Activated T-cell treated with anti-CD3 and anti-CD28 coated beads, Interleukin-2, amount 50 U/mL, for 72 hours (primary cell): ENCODE results near the gene PDE11A. TPM values are rescaled to one million over a fixed set of nuclear protein-coding genes. Genes with fewer than 3 reads are reported as not detected.

Experiments used
- ATAC-seq, 2 donors: fragments of 150-1000 bp; cut with Tn5 transposase; replicated peaks in 1 of 2; 2 replicates each; pipeline ENCODE4 v1.10.0; 2021; ENCODE audit warnings: moderate library complexity in 2 of 2, mild to moderate bottlenecking in 1 of 2
- DNase-seq, 2 donors: peaks; one replicate each; pipeline ENCODE4 v3.0.0; 2021 to 2022; ENCODE audit warnings: mixed read lengths in 1 of 2
- H3K27ac Mint-ChIP-seq: one replicate; pipeline ENCODE4 v1.8.0; 2022; ENCODE audit warnings: mild to moderate bottlenecking, moderate library complexity, mixed read lengths
- H3K27me3 Mint-ChIP-seq: one replicate; pipeline ENCODE4 v1.8.0; 2022; ENCODE audit warnings: low read depth, mixed read lengths
- H3K36me3 Mint-ChIP-seq, 2 donors: one replicate each; pipeline ENCODE4 v1.8.0; 2022; ENCODE audit warnings: mixed read lengths in 2 of 2, mild to moderate bottlenecking in 1 of 2; ENCODE audit not compliant: insufficient read depth in 2 of 2
- H3K4me1 Mint-ChIP-seq: one replicate; pipeline ENCODE4 v1.8.0; 2022; ENCODE audit warnings: low read depth, mixed read lengths
- H3K4me3 Mint-ChIP-seq, 2 donors: one replicate each; pipeline ENCODE4 v1.8.0; 2022; ENCODE audit warnings: mild to moderate bottlenecking in 2 of 2, mixed read lengths in 2 of 2, moderate library complexity in 2 of 2
- H3K9me3 Mint-ChIP-seq, 2 donors: one replicate each; pipeline ENCODE4 v1.8.0; 2022; ENCODE audit warnings: mixed read lengths in 2 of 2
- total RNA-seq, 2 donors: library from RNA; stranded (reverse); gene quantifications; one replicate each; pipeline ENCODE4 v1.2.3, GENCODE V29; 2022

The PDE11A gene
- total RNA-seq, 2 donors from 2014 or later, result not detected

DNA sequence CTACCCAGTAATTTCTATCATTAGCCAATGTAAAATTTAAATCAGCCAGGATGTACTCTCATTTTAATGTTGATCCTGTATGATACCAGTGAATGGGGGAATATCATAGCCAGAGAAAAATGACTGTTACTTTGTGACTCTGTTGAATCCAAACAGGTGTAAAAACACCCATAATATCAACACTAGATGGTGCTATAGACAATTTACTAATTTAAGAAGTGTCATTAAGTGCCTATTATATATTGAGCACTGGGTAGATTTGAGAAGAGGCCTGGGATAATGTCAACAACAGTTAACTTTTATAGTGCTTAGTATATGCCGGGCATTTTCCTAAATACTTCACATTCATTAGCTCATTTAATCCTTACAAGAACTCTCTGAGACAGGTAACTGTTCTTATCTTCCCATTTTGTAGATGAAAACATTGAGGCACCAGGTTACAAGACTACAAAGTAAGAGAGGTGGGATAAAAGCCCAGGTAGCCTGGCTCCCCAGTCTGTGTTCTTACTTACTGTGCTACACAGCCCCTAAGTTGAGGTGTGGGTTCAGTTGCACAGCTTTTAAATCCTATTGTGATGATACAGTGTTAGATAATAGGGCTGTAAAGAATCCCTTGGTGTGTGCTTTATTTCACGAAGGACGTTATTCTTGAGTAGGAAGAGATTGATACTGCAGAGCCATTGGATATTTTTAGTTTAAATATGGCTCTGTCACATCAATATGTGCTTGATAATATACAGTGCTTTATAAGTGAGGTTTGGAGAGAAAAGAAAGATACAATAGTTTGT, 354.6 kb downstream of the PDE11A start:
- ATAC-seq, result no peak
- Mint-ChIP-seq H3K36me3 (no peaks in the 10 kb centered on the region), H3K4me1 (no peaks in the 10 kb centered on the region), H3K4me3 (no peak overlapping the region), H3K9me3 (no peaks in the 10 kb centered on the region), H3K27me3 (peaks cover 8% of the 10 kb centered on the region), H3K27ac (no peak overlapping the region)
- DNase-seq, result no peak

DNA sequence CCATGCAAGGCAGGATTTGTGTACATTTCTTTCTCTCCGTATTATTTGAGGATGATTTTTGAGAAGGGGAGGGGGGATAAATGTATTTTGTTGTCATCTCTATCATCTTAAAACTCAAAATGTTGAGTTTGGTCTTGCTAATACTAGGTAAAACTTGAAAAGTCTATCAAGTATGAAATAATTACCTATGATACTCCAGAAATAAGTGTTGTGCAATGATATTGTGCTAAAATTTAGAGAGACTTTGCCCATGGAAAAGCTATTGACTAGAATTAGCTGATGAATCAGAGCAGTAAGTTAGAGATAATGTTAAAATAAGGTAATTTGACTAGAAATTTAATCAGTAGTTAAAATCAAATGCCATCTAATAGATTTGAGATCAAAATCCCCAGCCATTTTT, 356.1 kb downstream of the PDE11A start:
- Mint-ChIP-seq H3K27me3 (peaks cover 8% of the 10 kb centered on the region), H3K4me1 (no peaks in the 10 kb centered on the region), H3K27ac (no peak overlapping the region), H3K9me3 (no peaks in the 10 kb centered on the region), H3K4me3 (no peak overlapping the region), H3K36me3 (no peaks in the 10 kb centered on the region)
- DNase-seq (no peak), ATAC-seq (no peak)

DNA sequence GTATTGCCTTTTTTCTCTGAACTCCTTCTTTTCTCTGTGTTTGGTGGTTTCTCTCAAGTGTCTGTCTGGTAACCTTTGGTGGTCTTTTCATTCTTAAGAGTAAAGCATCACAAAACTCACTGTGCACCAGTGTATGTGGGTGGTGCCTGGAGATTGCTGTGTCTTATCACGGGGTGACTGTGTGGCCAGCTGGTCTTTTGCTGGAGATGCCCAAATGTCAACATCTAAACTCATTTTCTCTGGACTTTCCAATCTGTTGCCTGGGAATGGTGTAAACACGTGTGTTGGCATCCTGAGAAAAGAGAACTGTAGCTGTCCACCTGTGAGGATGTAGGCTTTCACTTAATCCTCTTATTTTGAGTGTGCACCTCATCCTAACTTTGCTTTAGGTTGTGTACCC, 356.8 kb downstream of the PDE11A start:
- Mint-ChIP-seq H3K36me3 (no peaks in the 10 kb centered on the region), H3K27me3 (peaks cover 8% of the 10 kb centered on the region), H3K27ac (no peak overlapping the region), H3K4me3 (no peak overlapping the region), H3K9me3 (no peaks in the 10 kb centered on the region), H3K4me1 (no peaks in the 10 kb centered on the region)
- DNase-seq (no peak), ATAC-seq (no peak)

DNA sequence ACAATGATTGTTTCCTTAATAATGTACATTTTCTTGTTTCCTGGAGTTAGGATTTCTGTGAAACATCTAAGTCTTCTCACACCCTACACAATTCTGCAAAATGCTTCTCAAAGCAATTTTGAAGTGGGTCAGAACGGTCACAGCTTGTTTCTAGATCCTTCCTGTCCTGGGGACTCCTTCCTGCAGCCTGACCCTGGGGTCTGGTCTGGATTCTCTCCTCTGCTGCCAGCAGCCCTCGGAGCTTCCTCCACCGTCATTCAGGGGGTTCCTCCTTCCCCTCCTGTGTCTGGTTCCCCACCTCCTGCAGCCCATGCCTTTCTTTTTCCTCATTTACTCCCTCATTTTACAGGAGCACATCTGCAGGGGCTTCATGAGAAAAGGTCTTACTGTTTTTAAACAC, 357.9 kb downstream of the PDE11A start:
- Mint-ChIP-seq H3K4me3 (no peak overlapping the region), H3K27ac (no peak overlapping the region), H3K9me3 (no peaks in the 10 kb centered on the region), H3K36me3 (no peaks in the 10 kb centered on the region), H3K27me3 (peaks cover 8% of the 10 kb centered on the region), H3K4me1 (no peaks in the 10 kb centered on the region)
- no peak for DNase-seq
- no peak for ATAC-seq

DNA sequence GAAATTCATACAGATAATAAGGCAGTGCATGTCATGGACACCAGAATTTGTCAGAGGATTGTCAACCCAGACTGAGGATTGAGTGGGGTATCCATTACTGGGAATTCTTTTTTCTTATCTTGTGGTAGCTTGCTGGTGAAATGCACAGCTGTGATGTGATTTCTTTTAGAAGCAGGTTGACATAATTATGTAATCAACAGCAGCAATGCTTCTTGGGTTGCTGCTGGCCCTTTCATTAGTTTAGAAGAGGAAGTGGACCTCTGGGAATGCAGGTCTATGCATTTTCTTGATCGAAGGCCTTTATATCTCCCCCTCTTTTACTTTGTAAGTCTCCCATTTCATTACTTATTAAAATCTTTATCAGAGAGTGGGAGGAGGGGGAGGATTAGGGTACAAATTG, 360.1 kb downstream of the PDE11A start:
- Mint-ChIP-seq H3K4me1 (no peaks in the 10 kb centered on the region), H3K27me3 (peaks cover 8% of the 10 kb centered on the region), H3K9me3 (no peaks in the 10 kb centered on the region), H3K27ac (no peak overlapping the region), H3K4me3 (no peak overlapping the region), H3K36me3 (no peaks in the 10 kb centered on the region)
- ATAC-seq (no peak), DNase-seq (no peak)

DNA sequence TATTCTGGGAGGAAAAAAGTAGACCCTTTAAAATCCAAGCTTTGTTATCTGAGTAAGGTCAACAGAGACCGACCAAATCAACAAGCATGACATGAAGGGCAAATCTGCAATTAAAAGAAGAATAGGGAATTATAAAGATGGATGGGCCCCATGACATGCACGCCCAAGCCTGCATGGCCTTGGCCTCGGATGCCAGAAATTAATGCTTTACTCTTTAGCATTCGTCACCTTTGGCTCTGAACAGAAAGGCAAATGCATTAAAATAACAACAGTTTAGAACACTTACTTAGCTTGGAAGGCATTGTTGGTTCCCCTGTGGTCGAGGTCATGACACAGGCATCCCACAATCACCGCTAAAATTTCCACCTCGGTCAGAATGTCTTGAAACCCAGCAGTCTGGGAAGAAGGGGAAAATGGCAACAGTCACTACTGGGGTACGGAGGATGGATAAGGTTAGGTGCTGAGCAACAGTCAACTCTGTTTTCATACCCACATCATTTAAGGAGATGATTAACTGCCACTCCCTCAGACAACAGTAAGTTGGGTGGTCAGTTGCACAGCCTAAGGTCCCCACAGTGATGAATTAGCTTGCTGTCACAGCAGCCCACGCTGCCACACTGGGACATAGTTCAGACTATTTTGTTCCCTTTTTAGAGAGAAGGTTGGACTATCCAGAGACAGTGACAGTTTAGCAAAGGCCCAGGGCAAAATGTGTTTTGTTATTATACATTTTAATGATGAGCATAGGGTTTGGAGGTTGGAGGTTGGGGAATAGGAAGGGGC, 360.9 kb downstream of the PDE11A start:
- H3K4me3 Mint-ChIP-seq, result no peak overlapping the region
- H3K4me1 Mint-ChIP-seq, result no peaks in the 10 kb centered on the region
- no peaks in the 10 kb centered on the region for H3K9me3 Mint-ChIP-seq
- no peaks in the 10 kb centered on the region for H3K36me3 Mint-ChIP-seq
- DNase-seq (no peak), ATAC-seq (no peak)
- H3K27me3 Mint-ChIP-seq, result peaks cover 8% of the 10 kb centered on the region
- no peak overlapping the region for H3K27ac Mint-ChIP-seq

DNA sequence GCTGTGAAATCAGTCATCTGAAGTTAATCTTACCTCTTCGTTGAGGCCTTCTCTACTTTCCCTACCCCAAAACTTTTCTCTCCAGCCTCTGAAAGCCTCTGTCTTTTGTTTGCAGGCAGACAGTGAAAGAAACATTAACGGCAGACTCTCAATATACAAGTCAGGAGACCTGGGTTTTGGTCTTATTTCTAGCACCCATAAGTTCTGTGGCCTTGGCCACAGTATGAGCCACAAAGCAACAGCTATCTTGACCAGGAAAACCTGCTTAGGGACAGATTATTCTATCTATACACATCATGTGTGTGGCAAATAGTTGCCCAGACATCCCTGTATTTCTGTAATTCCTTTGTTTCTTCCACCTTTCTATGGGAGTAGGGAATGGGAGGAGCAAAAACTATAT, 361.7 kb downstream of the PDE11A start:
- no peaks in the 10 kb centered on the region for H3K9me3 Mint-ChIP-seq
- H3K36me3 Mint-ChIP-seq, result no peaks in the 10 kb centered on the region
- no peak for ATAC-seq
- no peaks in the 10 kb centered on the region for H3K4me1 Mint-ChIP-seq
- no peak for DNase-seq
- H3K4me3 Mint-ChIP-seq, result no peak overlapping the region
- H3K27ac Mint-ChIP-seq, result no peak overlapping the region
- H3K27me3 Mint-ChIP-seq, result peaks cover 2% of the 10 kb centered on the region

DNA sequence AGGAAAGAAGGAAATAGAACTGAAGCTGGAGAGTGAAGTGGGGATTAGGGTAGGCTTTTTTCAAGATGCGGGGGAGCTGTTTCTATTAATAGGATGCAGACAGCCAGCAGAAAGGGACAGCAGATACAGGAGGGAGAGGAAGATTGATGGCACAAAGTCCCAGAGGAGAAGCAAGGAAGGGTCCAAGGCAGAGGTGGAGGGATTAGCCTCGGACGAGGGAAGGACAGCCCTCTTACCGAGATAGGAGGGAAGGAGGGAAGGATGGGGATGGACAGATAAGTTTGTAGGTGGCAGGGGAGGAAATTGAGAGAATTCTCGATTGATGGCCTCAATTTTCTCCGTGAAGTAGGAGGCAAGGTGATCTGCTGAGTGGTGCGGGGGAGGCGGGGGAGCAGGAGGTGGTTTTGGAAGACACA, 362.6 kb downstream of the PDE11A start:
- H3K4me1 Mint-ChIP-seq, result no peaks in the 10 kb centered on the region
- H3K27me3 Mint-ChIP-seq, result peaks cover 8% of the 10 kb centered on the region
- no peak overlapping the region for H3K27ac Mint-ChIP-seq
- no peak for ATAC-seq
- no peak for DNase-seq
- no peaks in the 10 kb centered on the region for H3K36me3 Mint-ChIP-seq
- H3K9me3 Mint-ChIP-seq, result no peaks in the 10 kb centered on the region
- H3K4me3 Mint-ChIP-seq, result no peak overlapping the region

DNA sequence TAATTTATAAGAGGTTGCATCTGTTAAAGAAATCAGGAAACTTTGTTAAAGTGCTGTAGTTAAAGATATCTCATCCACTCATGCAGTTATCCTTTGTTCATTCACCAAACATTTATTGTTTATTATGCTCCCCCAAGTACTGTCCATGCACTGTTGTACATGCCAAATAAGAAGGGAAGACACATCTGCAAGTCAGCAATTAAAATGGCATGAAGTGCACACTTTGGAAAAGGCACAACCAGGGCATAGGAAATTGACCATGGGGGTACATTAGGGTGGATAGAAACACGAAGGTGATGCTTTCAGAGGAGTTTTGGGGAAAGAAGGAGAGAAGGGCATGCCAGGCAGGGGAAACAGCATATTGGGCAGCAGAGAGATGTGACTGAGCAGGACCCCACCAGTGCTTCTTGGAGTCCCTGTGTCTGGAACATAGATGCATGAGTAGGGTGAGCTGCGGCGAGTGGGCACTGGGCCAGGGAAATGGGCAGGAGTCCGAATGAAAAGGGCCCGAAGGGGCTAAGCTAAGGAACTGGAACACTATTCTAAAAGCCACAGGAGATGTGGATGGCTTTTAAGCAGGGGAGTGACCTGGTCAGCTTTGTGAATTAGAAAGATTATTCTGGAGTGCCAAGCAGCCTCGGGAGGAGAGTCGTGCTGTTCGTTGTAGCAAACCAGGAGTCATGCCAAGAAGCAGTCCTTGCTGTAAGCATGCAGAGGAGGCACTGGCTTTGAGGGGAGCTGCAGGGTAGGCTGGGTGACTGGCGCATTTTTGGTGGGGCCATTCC, 363.7 kb downstream of the PDE11A start:
- Mint-ChIP-seq H3K27me3 (peaks cover 10% of the 10 kb centered on the region), H3K4me1 (no peaks in the 10 kb centered on the region), H3K36me3 (no peaks in the 10 kb centered on the region), H3K4me3 (no peak overlapping the region), H3K27ac (no peak overlapping the region), H3K9me3 (no peaks in the 10 kb centered on the region)
- ATAC-seq (no peak), DNase-seq (no peak)

DNA sequence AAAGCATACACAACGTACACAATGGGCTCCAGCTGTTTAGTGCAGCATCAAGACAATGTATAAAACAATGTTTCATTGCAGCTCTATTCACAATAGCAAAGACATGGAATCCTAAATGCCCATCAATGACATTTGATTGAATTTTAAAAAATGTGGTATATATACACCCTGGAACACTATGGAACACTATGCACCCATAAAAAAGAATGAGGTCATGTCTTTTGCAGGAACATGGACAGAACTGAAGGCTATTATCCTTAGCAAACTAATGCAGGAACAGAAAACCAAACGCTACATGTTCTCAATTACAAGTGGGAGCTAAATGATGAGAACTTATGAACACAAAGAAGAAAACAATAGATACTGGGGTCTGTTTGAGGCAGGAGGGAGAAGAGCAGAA, 364.5 kb downstream of the PDE11A start:
- Mint-ChIP-seq H3K4me3 (no peak overlapping the region), H3K27ac (no peak overlapping the region), H3K36me3 (no peaks in the 10 kb centered on the region), H3K9me3 (no peaks in the 10 kb centered on the region), H3K4me1 (no peaks in the 10 kb centered on the region), H3K27me3 (peaks cover 13% of the 10 kb centered on the region)
- DNase-seq (no peak), ATAC-seq (no peak)

DNA sequence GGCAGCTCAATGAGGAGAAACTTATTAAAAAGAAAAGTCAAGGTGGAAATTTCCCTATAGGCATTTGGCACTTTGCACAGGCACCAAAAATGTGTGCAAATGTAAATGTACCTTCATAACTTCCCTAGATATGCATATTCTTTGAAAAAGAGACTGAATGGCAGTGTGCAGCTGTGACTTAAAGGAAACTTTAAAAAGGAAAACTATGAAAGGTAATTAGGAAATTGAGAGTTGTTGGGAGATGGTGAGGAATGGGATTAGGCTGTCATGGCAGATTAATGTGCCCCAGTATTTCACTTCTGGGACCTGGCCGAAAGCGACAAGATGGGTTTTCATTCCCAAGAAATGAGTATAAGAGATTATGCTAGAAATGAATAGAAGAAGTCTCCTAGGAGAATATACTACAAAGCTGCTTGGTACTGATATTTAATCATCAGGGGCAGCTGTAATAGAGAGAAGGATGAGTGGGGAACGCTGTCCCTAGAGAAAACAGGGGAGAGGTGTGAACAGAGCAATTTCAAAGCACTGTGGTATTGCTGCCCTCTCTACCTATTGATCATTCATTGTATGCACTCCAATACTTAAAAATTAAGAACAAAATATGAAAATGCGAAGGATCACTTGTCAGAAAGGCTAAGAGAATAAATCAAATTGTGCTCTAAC, 366.9 kb downstream of the PDE11A start:
- peaks cover 13% of the 10 kb centered on the region for H3K27me3 Mint-ChIP-seq
- H3K27ac Mint-ChIP-seq, result no peak overlapping the region
- DNase-seq (no peak), ATAC-seq (no peak)
- no peaks in the 10 kb centered on the region for H3K4me1 Mint-ChIP-seq
- H3K4me3 Mint-ChIP-seq, result no peak overlapping the region
- no peaks in the 10 kb centered on the region for H3K9me3 Mint-ChIP-seq
- no peaks in the 10 kb centered on the region for H3K36me3 Mint-ChIP-seq

DNA sequence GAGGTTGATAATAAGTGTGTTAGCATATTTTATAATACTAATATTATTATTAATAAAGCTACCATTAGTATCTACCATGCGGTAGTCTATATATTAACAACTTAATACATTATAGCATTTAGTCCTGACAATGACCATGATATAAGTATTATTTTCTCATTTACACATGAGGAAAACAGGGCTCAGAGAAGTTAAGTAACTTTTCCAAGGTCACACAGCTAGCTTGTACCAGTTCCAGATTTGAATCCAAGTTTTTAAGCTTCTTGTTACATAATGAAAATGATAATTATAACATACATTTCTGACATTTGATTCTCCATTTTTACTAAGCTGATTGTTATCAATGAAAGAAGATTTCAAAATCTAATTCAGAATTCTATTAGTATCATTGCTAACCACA, 369.4 kb downstream of the PDE11A start:
- H3K4me3 Mint-ChIP-seq, result no peak overlapping the region
- no peaks in the 10 kb centered on the region for H3K4me1 Mint-ChIP-seq
- no peak overlapping the region for H3K27ac Mint-ChIP-seq
- DNase-seq (no peak), ATAC-seq (no peak)
- H3K27me3 Mint-ChIP-seq, result peaks cover 13% of the 10 kb centered on the region
- H3K9me3 Mint-ChIP-seq, result no peaks in the 10 kb centered on the region
- H3K36me3 Mint-ChIP-seq, result no peaks in the 10 kb centered on the region

DNA sequence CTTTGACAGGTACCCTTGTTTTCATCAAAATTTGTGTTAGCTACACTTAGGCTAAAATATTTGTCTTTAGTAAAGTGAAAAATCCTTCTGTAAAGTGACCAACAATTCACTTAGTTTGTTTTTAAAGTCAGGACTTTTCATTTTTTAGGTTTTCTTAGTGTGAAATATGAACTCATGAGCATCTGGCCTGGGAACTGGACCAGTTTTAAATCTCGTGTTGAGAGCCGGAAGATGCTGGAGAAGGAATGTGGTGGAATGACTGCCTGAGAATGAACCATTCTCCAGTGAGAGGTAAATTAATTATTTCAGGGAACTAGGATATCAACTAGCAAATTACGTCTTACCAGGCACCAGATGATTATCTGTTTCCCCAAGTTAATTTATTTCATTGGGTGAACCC, 374.3 kb downstream of the PDE11A start:
- Mint-ChIP-seq H3K4me3 (no peak overlapping the region), H3K36me3 (no peaks in the 10 kb centered on the region), H3K27ac (no peak overlapping the region), H3K4me1 (no peaks in the 10 kb centered on the region), H3K27me3 (peaks cover 18% of the 10 kb centered on the region), H3K9me3 (no peaks in the 10 kb centered on the region)
- DNase-seq (no peak), ATAC-seq (no peak)
